ENCODE measurements around the gene SHB.

Gene SHB

DNA sequence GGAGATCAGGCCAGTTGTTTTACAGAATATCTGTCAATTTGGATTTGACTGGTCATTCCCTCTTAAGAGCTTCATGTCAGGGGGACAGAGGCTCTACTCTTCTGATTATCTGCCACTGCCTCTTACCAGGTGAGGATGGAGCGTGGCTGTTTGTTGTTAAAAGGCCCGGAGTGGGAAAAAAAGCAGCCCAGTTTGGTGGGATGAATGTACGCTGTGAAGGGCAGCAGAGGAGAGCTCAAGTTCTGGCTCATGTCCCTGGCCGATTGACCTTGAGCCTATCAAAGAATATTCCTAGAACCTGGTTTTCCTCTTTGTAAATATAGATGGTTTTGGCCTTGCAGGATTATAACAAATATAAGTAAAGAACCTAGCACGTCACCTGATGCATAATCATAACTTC, 16.3 kb upstream of the SHB start:
- Histone ChIP-seq H3K36me3 (ENCODE audit: control insufficient read depth, insufficient read depth, low read length) (no peaks in the 10 kb centered on the region), H3K27me3 (replicated peaks; ENCODE audit: control insufficient read depth, insufficient read depth, low read length) (no peaks in the 10 kb centered on the region), H3K4me3 (replicated peaks; ENCODE audit: low read depth, low read length) (no peak overlapping the region)
- DNase-seq (ENCODE audit: extremely low read depth, insufficient read length), result no peak
- TF ChIP-seq, protein P1, sequence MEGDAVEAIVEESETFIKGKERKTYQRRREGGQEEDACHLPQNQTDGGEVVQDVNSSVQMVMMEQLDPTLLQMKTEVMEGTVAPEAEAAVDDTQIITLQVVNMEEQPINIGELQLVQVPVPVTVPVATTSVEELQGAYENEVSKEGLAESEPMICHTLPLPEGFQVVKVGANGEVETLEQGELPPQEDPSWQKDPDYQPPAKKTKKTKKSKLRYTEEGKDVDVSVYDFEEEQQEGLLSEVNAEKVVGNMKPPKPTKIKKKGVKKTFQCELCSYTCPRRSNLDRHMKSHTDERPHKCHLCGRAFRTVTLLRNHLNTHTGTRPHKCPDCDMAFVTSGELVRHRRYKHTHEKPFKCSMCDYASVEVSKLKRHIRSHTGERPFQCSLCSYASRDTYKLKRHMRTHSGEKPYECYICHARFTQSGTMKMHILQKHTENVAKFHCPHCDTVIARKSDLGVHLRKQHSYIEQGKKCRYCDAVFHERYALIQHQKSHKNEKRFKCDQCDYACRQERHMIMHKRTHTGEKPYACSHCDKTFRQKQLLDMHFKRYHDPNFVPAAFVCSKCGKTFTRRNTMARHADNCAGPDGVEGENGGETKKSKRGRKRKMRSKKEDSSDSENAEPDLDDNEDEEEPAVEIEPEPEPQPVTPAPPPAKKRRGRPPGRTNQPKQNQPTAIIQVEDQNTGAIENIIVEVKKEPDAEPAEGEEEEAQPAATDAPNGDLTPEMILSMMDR (IDR thresholded peaks at IDR 0.05; ENCODE audit: insufficient read depth, low read length, poor library complexity, severe bottlenecking), result no peak

DNA sequence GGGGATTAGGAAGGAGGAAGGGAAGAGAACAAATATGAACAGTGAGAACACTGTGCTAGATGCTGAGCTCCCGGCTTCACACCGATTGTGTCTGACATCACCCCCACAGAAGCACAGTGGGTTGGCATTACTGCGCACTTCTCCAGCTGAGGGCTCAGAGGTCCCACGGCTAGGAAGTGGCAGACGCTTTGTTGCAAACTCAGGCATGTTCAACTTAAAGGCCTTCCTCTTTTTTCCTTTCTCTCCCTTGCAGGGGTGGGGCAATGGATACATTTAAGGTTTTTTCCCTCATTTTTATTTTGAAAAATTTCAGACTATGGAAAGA, 15.5 kb upstream of the SHB start:
- no peak overlapping the region for H3K4me3 ChIP-seq (replicated peaks; ENCODE audit: low read depth, low read length)
- H3K36me3 ChIP-seq (ENCODE audit: control insufficient read depth, insufficient read depth, low read length), result no peaks in the 10 kb centered on the region
- no peaks in the 10 kb centered on the region for H3K27me3 ChIP-seq (replicated peaks; ENCODE audit: control insufficient read depth, insufficient read depth, low read length)
- TF ChIP-seq, protein P1 (IDR thresholded peaks at IDR 0.05; ENCODE audit: insufficient read depth, low read length, poor library complexity, severe bottlenecking), result no peak
- DNase-seq (ENCODE audit: extremely low read depth, insufficient read length), result no peak

GRCh38 chr9:38083858-38084555, 15.0 kb upstream of the SHB start:
- DNase-seq (ENCODE audit: extremely low read depth, insufficient read length), result no peak
- no peaks in the 10 kb centered on the region for H3K36me3 ChIP-seq (ENCODE audit: control insufficient read depth, insufficient read depth, low read length)
- H3K27me3 ChIP-seq (replicated peaks; ENCODE audit: control insufficient read depth, insufficient read depth, low read length), result no peaks in the 10 kb centered on the region
- TF ChIP-seq, protein P1 (IDR thresholded peaks at IDR 0.05; ENCODE audit: insufficient read depth, low read length, poor library complexity, severe bottlenecking), result no peak
- H3K4me3 ChIP-seq (replicated peaks; ENCODE audit: low read depth, low read length), result no peak overlapping the region

DNA sequence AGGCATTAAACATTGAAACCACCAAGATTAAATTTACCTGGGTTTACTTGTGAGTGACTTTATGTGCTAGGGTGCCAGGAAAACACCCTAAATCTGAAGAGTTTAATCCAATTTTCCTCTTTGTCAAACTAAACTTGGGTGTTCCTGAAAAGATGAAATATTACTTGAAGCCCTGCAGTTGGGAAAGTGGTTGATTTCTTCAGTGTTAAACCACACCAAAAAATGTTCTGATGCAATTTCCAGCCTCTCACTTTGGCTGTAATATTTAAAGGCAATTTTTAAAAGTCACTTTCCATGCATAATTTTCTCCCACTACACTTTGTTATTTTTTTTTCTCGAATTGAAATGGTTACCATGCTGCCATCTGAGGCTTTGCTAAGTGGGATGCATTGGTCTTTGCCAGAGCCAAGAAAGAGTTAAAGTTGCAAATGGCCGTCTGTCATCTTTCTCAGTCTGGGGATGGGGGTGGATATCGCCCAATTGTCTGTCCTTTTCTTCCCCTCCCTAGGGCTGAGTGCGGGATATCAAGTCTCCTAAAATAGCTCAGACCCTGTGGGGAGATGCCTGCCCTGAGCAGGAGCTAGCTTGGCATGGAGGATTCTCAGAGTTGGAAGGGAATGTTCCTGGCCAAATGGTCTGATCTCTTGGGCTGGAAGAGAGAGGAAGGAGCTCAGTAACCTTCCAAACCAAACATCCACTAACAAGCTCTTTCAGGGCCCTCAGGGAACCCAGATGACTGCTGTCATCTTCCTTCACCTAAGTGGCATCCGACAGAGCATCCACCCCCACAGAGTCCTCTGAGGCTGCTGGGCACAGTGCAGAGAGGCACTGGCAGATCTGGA, 13.6 kb upstream of the SHB start:
- DNase-seq (ENCODE audit: extremely low read depth, insufficient read length), result no peak
- Histone ChIP-seq H3K27me3 (replicated peaks; ENCODE audit: control insufficient read depth, insufficient read depth, low read length) (no peaks in the 10 kb centered on the region), H3K4me3 (replicated peaks; ENCODE audit: low read depth, low read length) (no peak overlapping the region), H3K36me3 (ENCODE audit: control insufficient read depth, insufficient read depth, low read length) (no peaks in the 10 kb centered on the region)
- TF ChIP-seq, protein P1 (IDR thresholded peaks at IDR 0.05; ENCODE audit: insufficient read depth, low read length, poor library complexity, severe bottlenecking), result no peak

DNA sequence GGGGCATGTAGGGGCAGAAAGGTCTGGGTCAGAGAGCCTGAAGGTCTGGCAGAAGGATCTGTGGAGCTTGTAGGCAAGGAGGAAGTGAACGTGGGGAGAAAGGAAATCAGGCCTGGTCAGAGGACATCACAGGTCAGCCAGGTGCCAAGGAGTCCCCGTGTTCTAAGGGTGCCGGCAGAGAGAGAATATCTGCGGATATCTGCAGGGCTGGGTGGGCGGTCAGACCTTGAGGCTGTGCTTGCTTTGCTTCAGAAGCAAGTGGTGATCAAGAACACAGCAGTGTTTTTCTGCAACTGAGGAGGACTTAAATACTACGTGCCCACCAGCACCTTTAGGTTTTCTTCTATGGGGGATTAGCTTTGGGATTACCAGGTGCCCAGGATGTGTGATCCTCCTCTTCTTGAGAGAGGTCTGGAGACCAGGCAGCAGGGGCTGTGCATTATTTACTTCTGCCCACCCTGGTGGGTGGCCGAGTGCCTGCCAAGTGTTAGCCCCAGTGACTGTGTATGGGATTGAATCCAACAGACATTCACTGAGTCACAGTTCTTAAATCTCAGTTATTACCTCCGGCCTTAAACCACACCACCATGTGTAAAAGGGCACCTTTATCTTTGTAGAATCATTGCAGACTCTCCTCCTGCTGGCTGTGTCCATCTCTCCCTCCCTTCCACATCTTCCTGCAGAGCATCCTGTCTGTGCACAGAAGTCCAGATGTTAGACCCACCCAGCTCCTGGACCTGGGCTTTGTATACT, 12.5 kb upstream of the SHB start:
- H3K4me3 ChIP-seq (replicated peaks; ENCODE audit: low read depth, low read length), result no peak overlapping the region
- TF ChIP-seq, protein P1 (IDR thresholded peaks at IDR 0.05; ENCODE audit: insufficient read depth, low read length, poor library complexity, severe bottlenecking), result no peak
- no peak for DNase-seq (ENCODE audit: extremely low read depth, insufficient read length)
- H3K27me3 ChIP-seq (replicated peaks; ENCODE audit: control insufficient read depth, insufficient read depth, low read length), result no peaks in the 10 kb centered on the region
- H3K36me3 ChIP-seq (ENCODE audit: control insufficient read depth, insufficient read depth, low read length), result no peaks in the 10 kb centered on the region

Data from GM06990 (cell line).